M059J (cell line): ENCODE results near the gene LRRC3C. TPM values are rescaled to one million over a fixed set of nuclear protein-coding genes. Genes with fewer than 3 reads are reported as not detected.
A peak's percentile ranks its signal among the peaks of the same experiment; 100 is the strongest.

Experiments
- DNase-seq: peaks from one replicate; pipeline ENCODE4 v3.0.0-alpha.2; 2012; ENCODE audit warnings: low read depth
- total RNA-seq: library from RNA; depleted of rRNA; stranded (reverse); fragments of >200 nt; shearing (Covaris generic); gene quantifications from 2 replicates; pipeline ENCODE4 v1.2.3, GENCODE V29; 2014; rRNA removed

LRRC3C gene
- total RNA-seq, 1 experiment from 2014 or later = not detected

DNA sequence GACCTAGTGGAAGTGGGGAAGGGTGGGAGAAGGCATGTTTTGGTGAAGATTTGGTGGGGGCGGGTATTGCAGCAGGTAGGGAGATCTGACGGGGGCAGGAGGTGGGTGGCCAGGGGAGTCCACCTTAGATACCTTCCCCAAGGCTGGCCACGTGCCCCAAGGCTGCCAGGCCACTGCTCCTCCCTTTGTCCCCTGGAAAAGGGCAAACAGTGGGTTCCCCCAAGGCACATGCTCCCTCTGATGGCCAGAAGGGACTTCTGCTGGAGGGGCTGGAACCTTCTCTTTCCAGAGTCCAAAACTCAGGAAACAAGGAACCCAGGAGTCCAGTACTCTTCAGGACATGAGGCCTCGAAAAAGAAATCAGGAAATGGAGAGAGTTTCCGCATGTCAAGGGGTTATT lies 46.9 kb downstream of the LRRC3C start:
- no peak for DNase-seq

DNA sequence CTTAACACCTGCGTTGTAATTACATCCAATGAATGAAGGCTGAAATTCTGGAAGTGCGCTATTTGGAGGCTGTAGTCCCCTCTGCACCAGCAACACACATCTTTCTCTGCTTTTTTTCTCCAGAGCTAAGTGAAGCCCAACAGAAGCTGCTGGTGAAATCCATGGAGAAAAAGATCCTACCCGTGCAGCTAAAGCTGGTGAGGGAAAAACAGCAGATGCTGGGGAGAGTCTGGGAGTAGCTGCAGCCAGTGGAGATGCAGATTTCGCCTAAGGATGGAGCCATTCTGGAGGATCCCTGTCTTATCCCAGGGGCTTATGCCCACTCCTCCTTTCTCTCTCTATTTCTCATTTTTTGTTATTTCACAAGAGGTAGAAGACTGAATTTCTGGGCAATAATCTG lies 48.3 kb downstream of the LRRC3C start:
- no peak for DNase-seq

DNA sequence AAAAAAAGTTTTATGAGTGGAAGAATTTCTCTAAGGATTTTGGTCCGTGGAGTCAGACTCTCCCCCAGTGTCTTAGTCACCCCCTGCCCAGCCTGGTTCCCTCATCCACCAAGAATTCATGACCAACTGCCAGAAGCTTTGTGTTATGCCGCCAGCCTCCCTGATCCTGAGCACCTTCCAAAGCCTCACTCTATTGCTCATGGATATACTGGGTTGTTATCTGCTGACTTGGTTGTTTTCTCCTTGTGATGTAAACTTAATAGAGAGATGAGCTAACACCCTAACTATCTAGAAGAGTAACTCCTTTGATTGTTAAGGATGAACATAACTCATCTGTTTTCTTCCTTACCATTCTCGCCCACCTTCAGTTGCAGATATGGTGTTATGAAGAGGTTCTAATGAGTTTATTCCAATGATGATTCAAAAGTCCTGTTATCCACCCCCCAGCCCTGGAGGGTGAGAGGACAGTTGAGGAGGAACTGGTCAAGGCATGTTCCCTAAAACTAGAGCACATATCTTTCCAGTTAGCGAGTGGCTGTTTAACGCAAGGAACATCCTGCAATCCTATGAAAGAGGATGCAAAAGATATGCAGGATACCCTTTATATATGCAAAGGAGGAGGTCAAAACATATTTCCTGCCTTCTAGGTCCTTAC lies 51.6 kb downstream of the LRRC3C start:
- DNase-seq = peak; percentile 86

DNA sequence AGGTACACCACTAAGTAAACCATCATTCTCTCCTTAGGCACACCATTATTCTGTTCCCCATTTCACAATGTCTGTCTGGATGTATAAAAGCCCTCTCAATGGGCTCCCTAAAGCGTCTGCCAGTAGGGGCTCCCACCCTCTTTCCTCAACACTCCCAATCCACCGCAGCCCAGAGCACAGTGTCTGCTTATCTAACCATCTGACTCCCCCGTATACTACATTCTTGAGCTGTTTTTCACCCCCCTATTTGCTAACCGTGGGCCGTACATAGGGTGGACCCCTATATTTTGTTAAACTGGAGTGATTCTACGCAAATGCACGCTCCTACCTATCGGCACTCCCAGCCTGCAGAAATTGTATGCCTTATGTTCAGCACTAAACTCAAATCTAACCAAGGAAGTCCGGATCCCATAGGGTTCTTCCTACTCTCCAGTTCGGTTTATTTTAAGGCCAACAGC lies 52.4 kb downstream of the LRRC3C start:
- peak; percentile 23 for DNase-seq

DNA sequence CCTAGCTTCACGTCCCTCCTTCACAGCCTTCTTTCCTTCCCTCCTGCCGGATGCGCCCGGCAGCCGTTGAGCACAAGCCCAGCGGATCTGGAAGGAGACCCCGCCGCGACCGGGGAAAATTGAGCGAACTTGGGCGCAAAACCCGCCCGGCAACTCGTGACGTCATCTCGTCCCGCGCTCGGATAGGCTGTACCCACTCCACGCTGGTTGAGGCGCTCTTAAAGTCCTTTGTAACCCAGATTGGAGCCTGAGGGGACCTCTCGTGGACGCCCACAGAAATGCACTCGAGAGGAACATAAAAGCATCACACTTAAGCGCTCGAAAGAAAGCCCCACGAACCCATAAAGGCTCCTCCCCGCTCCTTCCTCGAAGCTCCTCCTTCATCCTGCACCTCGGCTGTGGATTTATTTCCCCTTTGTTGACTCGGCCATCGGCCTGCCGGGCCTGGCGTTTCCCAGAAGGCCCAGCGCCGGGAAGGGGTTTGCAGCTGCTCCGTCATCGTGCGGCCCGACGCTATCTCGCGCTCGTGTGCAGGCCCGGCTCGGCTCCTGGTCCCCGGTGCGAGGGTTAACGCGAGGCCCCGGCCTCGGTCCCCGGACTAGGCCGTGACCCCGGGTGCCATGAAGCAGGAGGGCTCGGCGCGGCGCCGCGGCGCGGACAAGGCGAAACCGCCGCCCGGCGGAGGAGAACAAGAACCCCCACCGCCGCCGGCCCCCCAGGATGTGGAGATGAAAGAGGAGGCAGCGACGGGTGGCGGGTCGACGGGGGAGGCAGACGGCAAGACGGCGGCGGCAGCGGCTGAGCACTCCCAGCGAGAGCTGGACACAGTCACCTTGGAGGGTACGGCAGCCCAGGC lies 53.0 kb downstream of the LRRC3C start, which contains the start of gene PSMD3:
Gene PSMD3, plus strand, starts transcription at position 457 of the 856 bp plus-strand sequence. Its CDS starts 164 bp downstream, at position 621.
- DNase-seq = peak; percentile 99

DNA sequence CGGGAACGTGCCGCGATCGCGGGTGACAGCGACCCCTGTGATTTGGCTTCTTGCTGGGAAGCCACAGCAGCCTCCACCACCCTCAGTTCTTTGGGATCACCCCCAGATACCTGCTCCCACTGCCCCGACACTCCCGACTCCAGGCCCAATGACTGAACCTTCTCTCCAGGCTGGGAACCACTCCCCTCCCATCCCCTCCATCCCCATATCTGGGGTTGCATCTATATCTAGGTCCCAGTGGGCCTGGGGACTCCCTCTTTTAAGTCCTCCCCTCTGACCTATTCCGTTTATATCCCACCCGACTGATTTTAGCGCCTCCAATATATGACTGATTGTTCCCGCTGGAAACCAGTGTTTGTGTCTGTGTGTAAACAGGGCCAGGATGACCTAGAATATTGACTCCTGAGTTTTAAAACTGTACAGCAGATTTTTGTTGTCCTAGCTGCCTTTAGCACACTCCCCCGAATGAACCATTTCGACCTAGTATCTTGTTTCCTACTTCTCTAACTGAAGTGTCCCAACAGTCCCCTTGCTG lies 53.7 kb downstream of the LRRC3C start:
- peak; percentile 5 for DNase-seq

DNA sequence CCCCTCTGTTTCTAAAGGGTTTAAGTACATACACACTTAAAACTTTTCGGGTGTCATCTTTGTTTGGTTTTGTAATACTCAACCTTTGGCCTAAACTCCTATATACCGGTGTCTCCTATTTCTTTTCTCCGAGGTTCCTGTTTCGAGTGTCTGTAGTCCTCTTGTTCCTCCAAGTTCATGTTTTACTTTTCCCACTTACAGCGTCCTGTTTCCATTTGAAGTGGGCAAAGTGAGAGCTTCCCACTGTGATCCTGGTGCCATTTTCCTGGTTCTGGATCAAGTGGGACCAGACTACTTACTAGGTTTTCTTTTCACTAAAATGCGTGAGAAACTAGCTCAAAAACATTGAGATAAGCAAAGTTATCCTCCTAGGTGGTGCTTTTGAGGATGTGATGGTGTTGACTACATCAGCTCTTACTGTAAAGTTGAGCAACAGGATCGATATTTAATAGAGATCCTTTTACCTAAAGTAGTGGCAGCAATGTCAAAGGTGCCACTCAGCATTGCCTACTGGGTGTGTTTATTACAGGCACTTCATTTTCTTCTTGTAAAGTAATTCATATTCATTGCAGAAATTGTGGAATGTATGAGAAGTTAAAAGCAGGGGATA lies 54.3 kb downstream of the LRRC3C start:
- no peak for DNase-seq

DNA sequence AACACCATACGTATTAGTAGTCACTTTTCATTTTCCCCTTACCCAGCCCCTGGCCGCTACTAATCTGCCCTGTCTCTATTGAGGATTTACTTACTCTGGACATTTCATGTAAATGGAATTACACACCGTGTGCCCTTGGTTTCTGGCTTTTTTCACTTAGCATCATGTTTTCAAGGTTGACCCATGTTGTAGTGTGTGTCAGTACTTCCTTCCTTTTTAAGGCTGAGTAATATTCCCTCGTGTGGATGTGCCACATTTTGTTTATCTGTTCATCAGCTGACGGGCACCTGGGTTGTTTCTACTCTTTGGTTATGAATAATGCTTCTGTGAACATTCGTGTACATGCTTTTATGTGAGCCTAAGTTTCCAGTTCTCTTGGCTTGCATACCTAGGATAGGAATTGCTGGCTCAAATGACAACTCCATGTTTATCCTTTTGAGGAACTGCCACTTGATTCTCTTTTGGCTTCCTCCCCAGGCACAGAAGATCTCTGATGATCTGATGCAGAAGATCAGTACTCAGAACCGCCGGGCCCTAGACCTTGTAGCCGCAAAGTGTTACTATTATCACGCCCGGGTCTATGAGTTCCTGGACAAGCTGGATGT lies 60.8 kb downstream of the LRRC3C start:
- no peak for DNase-seq

DNA sequence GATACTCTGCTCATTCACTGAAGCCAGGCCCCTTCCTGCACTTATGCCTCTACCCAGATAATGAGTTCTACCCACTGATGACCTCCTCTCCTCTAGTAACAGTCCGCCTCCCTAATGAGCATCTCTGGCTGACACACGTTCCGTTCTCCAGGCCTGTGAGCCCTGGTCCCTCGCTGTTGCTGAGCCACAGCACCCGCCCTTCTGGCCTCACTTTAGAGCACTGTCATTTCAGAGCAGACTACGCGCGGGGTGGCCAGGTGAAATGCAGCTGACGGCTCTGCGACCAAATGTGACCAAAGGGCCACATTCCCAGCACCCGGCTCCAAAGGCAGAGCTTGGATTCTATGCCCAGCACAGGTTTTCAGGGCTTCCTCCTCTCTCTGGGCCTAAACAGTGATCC lies 66.9 kb downstream of the LRRC3C start:
- no peak for DNase-seq

Other genes with a start within 250 kb of the LRRC3C start
- gene PGAP3, start 239.7 kb upstream of the LRRC3C start, total RNA-seq = 9.2 and 13.0 TPM in 2 replicates
- 1.2 and 1.8 TPM in 2 replicates for gene ERBB2, start 227.7 kb upstream of the LRRC3C start, total RNA-seq
- gene MIEN1, start 197.2 kb upstream of the LRRC3C start, total RNA-seq = 84.5 and 89.4 TPM in 2 replicates
- not detected in 2 replicates for gene GRB7, start 189.8 kb upstream of the LRRC3C start, total RNA-seq
- gene IKZF3, start 63.4 kb upstream of the LRRC3C start, total RNA-seq = not detected in 2 replicates
- gene ZPBP2, start 59.5 kb upstream of the LRRC3C start, total RNA-seq = not detected in 2 replicates
- gene GSDMB, start 9.1 kb upstream of the LRRC3C start, total RNA-seq = 0.15 and 1.5 TPM in 2 replicates
- gene ORMDL3, start 131 bp upstream of the LRRC3C start, total RNA-seq = 28.9 and 42.7 TPM in 2 replicates
- gene GSDMA, start 35.3 kb downstream of the LRRC3C start, total RNA-seq = not detected in 2 replicates
- 138 and 170 TPM in 2 replicates for gene PSMD3, start 53.1 kb downstream of the LRRC3C start, total RNA-seq
- not detected in 2 replicates for gene CSF3, start 87.7 kb downstream of the LRRC3C start, total RNA-seq
- gene MED24, start 126.7 kb downstream of the LRRC3C start, total RNA-seq = 25.9 and 29.1 TPM in 2 replicates
- gene THRA, start 135.2 kb downstream of the LRRC3C start, total RNA-seq = 19.2 and 26.7 TPM in 2 replicates
- 5.7 and 6.3 TPM in 2 replicates for gene NR1D1, start 172.9 kb downstream of the LRRC3C start, total RNA-seq
- 33.2 and 61.3 TPM in 2 replicates for gene MSL1, start 194.2 kb downstream of the LRRC3C start, total RNA-seq
- gene CASC3, start 212.8 kb downstream of the LRRC3C start, total RNA-seq = 23.5 and 28.2 TPM in 2 replicates
- 0.25 TPM in 1 of 2 replicates, not detected in the other for gene RAPGEFL1, start 249.7 kb downstream of the LRRC3C start, total RNA-seq